Activated T-cell treated with anti-CD3 and anti-CD28 coated beads, Interleukin-2, amount 50 U/mL, for 48 hours (primary cell): Measurements from ENCODE around the gene CATSPERZ.
"Not testable (repeated sequence)": the region's sequence is repeated elsewhere in the genome, so short reads cannot be mapped to it uniquely, and the experiment has no call there.

Experiments
- DNase-seq, 2 experiments: peaks; one replicate each; pipeline ENCODE4 v3.0.0-alpha.2; 2020

The CATSPERZ gene

DNA sequence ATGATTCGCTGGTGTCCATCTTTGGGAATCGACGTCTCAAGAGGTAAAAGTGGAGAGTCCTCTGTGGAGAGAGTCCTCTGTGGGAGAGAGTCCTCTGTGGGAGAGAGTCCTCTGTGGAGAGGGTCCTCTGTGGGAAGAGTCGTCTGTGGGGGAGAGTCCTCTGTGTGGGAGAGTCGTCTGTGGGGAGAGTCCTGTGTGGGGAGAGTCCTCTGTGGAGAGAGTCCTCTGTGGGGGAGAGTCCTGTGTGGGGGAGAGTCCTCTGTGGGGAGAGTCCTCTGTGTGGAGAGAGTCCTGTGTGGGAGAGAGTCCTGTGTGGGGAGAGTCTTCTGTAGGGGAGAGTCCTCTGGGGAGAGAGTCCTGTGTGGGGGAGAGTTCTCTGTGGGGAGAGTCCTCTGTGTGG is 20.9 kb downstream of the CATSPERZ start:
- DNase-seq: no peak

DNA sequence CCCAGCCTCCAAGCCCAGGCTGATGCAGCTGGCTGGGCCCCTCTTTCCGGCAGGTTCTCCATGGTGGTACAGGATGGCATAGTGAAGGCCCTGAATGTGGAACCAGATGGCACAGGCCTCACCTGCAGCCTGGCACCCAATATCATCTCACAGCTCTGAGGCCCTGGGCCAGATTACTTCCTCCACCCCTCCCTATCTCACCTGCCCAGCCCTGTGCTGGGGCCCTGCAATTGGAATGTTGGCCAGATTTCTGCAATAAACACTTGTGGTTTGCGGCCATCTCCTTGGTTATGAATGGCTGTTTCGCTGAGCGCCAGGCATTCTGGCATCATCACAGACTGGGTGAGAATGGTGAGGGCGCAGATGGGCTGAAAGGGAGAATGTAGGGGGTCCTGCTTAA is 21.4 kb downstream of the CATSPERZ start:
- no peak for DNase-seq

DNA sequence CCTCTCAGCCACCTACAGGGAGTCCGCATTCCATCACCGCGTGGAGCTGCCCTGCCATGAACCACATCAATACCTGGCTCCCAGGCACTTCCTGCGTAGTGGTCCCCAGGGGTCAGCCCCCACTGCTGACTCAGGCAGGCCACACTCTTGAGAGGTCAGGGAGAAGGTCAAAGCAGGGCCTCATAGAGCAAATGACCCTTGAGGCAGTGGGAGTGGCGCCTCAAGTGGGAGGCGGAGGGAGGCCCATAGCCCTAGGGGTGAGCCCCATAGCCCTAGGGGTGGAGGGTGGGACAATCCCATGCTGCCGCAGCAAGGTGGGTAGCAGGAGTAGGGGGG is 22.7 kb downstream of the CATSPERZ start:
- DNase-seq: no peak

DNA sequence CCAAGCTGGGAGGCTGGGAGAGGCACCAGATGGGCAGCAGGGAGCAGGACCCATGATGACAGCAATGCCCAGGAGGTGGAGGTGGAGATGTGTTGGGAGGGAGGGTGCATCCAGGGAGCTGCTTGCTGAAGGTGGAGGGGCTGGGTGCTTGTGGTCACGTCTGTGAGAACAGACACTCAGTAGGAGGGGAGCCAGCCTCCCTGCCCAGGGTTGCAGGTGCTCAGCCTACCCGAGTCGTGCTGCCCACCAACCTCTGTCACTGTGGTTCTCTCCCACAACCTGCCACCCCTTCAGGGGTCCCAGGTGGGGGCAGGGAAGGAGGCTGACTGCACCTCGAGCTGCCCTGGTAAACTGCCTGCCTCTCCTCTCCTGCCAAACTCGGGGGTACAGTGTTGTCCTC is 23.2 kb downstream of the CATSPERZ start:
- no peak for DNase-seq

DNA sequence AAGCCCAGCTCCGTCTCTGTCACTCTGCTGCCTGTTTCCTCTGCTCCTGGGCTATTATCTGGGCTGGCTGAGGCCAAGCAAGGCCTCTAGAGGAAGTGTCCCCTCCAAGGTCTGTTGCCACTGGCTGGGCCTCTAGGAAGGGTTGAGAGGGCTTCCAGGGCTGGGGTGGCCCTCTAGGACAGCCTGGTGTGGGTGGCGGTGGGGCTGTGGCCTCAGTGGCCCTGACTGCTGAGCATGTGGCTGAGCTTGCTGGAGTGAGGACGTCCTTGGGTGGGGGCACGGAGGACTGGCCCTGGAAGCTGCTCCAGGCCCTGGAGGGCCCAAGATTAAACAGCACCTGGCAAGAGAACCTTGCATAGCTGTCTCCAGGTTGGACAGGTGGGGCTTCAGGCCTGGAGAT is 23.8 kb downstream of the CATSPERZ start:
- not testable (repeated sequence) for DNase-seq

DNA sequence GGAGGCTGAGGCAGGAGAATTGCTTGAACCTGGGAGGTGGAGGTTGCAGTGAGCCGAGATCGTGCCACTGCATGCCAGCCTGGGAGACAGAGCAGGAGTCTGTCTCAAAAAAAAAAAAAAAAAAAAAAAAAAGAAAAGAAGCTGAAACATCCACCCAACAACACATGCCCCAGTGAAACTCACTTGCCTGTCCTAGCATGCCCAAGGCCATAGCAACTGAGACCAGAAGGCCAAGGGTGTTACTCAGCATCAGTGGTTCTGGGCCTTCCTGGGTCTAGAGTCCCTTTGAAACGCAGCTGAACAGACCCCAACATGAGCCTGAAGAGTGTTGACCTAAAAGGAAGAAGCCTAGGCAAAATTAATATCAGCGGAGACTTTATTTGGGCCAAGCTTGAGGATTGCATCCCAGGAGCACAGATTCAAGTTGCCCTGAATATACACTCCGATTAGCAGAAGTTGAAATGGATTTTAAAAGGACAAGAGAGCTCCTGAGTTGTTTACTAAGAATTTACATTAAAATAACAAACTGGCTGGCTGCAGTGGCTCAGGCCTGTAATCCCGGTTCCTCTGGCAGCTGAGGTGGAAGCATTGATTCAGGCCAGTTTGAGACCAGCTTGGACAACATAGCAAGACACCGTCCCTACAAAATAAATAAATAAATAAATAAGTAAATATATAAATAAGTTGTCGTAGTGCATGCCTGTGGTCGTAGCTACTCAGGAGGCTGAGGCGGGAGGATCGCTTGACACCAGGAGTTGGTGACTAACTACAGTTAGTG is 24.7 kb downstream of the CATSPERZ start:
- no peak for DNase-seq

DNA sequence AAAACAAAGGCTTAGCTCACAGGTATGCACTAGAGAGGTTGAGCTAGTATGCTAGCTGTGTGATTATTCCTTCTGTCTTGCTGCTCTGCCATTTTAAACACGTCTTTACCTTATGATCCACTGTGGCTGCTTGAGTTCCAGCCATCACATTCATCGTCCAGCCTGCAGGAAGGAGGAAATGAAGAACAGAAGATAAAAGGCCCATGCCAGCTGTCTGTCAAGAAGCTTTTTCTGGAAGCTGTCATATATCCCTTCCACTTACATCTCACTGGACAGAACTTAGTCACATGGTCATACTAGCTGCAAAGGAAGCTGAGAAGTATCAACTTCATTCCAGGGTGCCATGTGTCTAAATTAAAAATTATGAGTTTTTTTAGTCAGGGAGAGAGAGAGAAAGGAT is 27.2 kb downstream of the CATSPERZ start:
- DNase-seq: no peak

DNA sequence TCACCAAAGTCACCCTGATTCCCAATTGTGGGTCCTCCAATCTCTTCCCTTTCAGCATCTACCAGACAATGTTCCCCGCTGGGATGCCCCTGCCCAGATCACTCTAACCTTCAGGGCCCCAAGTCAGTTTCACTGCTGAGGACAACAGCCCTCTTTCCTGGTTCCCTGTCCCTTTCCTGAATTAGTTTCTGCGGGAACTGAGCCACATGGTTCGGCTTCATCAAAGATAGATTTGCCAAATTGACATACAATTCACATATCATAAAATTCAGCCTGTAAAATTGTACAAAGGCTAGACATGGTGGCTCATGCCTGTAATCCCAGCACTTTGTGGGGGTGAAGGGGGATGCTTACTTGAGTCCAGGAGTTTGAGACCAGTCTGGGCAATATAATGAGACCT is 27.8 kb downstream of the CATSPERZ start:
- no peak for DNase-seq

DNA sequence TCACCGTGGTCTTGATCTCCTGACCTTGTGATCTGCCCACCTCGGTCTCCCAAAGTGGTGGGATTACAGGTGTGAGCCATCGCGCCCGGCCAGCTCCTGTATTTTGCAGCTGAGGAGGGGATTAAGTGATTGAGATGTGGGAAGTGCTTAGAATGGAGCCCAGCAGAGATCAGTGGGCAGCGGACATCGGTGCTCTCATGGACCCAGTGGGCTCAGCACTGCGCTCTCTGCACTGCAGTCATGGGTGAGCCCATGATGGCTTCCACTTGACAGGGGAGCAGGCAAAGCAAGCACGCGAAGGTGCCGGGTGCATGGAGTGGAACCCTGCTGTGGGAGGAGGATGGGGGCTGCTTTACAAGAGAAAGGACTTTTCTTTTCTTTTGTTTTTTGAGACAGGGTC is 30.7 kb downstream of the CATSPERZ start:
- DNase-seq: no peak

DNA sequence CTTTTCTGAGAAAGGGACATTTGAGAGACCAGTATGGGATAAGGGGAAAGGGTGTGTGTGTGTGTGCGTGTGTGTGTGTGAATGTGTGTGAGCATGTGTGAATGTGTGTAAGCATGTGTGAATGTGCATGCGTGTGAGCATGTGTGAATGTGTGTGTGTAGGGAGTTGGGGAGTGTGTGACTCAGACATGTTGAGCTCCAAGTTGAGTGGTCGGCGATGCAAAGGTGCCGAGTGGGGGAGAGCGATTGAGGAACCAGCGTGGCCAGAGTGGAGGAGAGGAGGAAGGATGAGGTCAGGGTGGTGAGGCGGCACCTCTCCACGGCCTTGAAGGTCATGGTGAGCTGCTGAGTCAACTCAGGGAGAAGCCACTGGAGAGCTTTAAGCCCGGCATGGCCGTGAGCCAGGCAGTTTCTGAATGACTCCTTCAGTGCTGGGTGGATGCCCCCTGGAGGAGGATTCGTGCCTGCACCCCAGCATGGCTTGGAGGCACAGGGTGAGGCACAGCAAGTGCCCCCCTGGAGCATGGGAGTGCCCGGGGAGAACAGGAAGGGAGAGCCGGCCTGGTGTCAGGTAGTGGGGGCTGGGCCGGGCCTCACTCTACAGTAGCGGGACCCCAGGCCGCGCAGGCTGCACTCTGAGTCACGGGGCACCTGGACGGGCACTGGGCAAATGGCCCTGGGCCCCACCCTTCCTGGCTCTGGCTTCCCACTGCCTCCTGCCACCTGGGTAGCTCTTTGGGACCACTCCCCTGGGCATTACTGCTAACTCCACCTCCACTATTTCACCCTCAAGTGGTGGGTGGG is 31.6 kb downstream of the CATSPERZ start:
- peak; percentile 89 to 91 for DNase-seq

DNA sequence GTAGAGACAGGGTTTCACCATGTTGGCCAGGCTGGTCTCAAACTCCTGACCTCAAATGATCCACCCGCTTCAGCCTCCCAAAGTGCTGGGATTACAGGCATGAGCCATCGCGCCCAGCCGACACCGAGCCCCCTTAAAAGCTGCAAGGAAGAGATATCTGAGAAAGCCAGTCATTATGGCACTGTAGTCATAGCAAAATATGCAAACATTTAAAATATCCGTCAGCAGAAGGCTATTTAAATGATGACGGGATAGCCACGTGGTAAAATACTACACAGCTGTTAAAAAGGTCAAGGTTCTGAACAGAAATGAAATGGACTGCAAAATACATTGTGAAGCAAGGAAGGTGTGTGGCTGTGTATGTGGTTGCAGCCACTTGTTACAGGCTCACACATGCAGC is 33.4 kb downstream of the CATSPERZ start:
- DNase-seq: no peak

DNA sequence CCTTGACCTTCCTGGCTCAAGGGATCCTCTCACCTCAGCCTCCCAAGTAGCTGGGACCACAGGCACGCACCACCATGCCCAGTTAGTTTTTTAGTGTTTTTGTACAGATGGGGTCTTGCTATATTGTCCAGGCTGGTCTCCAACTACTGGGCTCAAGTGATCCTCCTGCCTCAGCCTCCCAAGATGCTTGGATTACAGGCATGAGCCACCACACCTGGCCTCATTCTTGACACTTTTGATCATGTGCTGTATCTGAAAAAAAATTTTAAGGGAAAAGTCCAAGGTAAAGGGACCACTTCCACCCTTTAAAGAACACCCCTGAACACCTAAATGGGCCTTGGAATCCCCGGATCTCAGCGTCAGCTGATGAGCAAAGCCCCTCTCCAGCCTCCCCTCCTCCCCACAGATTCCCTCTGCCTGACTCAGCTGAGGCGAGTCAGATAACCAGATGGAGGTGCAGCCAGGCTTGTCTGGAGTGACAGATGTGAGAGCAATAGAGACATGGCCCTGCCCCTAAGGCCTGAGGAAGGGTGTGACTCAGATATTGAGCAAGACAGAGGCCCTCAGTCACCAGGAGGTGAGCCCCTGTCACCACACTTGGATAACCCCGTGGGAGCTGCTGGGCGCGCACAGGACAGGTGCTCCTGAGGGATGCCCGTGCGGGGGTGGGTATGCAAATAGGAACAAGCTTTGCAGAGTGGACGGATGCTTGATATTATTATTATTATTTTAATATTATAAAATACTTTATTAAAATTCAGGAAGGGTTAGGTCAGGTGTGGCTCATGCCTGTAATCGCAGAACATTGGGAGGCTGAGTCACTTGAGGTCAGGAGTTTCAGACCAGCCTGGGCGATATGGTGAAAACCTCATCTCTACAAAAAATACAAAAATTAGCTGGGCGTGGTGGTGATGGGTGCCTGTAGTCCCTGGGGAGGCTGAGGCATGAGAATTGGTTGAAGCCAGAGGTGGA is 34.9 kb downstream of the CATSPERZ start:
- DNase-seq: peak; percentile 72 to 77

DNA sequence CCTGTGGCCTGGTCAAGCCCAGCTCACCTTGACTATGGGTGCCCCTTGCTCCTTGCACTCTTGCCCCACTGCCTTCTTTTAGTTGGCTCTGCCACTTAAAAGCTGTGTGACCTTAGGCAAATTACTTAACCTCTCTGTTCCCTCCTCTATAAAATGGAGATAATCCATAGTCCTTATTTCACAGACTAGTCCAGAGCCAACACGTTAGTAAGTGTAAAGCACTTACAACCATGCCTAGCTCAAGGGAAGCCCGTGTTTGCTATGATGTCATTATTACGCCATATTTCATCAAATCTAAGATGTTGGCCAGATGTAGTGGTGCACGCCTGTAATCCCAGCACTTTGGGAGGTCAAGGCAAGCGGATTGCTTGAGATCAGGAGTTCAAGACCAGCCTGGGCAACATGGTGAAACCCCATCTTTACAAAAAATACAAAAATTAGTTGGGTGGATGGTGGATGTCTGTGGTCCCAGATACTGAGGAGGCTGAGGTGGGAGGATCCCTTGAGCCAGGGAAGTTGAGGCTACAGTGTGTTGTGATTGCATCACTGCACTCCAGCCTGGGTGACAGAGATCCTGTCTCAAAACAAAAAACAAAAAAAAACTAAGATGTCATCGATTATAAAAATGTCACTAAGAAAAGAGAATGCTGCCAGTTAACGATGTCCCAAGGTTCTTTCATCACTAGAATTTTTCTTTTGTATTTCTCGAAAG is 37.5 kb downstream of the CATSPERZ start:
- DNase-seq: no peak

DNA sequence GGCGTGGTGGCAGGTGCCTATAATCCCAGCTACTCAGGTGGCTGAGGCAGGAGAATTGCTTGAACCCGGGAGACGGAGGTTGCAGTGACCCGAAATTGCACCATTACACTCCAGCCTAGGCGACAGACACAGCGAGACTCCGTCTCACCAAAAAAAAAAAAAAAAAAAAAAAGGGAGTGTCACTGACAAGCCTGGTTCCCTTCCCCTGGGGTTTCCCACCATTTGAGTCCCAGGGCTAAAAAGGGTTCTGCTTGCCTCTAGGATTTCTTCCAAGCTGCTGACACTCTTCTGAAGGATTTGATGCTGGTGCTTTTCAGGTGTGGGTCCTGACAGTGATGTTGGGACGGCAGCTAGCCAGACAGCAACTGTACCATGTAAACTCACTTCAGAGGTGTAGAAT is 38.6 kb downstream of the CATSPERZ start:
- no peak for DNase-seq

DNA sequence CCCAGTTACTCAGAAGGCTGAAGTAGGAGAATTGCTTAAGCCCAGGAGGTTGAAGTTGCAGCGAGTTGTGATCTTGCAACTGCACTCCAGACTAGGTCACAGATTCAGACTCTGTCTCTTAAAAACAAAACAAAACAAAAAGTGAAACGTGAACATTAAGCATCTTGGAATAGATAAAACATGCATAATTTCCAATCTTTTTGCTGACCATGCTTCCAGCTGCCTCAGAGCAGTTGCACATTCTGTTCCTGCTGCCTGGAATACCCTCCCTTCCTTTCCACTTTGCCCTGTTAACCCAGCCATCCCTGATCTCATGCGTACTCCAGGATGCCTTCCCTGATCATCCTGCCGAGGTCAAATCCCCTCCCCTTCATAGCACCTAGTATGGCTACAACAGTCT is 39.1 kb downstream of the CATSPERZ start:
- DNase-seq: no peak

DNA sequence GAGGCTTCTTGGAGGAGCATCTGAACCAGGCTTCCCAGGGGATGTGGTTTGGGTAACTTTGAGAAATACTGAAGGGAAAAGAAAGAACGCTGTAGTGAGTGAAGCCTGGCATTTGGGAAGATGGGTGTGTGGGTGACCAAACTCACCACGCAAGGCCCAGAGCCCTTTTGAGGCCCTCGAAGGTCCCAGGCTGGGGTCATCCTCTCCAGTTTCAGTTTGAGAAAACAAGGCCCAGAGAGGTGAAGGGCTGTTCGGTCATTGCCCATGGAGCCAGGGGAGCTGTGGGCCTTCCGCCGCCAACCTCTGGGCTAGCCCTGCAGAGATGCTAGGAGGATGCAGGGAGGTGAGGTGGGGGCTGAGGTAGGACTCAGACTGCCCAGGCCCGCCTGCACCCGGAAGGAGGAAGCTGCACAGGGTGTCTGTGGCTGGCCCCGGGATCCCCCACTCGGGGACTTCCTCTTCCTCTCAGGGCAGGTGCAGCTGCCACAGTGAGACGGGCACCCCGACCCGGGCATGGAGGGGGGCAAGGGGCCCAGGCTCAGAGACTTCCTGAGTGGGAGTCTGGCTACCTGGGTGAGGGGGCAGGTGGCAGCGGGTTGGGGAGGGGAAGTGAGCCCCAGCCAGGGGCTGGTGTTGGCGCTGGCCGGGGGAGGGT is 39.7 kb downstream of the CATSPERZ start, which contains the start of gene CCDC88B:
Gene CCDC88B, plus strand, starts transcription at position 451 of the 655 bp plus-strand sequence. Its CDS starts 63 bp downstream, at position 514.
- DNase-seq: peak; percentile 86 to 88

DNA sequence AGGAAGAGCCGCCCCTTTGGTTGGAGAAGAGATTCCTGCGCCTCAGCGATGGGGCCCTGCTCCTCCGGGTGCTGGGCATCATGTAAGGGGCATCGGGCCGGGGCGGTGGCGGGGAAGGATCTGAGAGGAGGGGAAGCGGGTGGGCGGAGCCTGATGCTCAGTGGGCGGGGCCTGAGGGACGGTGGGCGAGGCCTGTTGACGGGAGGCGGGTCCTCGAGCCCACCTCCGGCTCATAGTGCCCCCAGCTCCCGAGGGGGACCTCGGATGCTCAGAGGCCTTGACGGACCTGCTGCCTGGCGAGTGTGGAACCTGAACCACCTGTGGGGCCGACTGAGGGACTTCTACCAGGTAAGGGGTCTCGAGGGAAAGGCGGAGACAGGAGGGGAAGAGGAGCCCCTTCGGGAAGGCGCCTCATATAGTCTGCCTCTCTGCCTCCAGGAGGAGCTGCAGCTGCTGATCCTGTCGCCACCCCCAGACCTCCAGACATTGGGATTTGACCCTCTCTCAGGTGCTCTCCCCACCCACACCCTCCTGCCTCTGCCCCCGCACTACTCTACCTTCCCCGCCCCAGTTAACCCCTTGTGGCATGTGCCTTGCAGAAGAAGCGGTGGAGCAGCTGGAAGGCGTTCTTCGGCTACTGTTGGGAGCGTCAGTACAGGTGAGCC is 40.6 kb downstream of the CATSPERZ start:
- DNase-seq: peak; percentile 91 to 92

DNA sequence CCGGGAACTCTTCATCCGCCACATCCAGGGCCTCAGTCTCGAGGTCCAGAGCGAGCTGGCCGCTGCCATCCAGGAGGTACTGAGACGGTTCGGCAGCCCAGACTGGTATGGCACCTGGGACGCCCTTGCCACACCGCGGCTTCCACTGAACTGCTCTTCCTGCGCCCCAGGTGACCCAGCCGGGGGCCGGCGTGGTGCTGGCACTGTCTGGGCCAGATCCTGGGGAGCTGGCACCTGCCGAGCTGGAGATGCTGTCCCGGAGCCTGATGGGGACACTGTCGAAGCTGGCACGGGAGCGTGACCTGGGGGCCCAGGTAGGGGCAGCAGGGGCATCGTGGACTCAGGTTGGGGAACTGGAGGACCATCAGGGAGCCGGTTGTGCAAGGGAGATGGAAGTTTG is 41.3 kb downstream of the CATSPERZ start:
- no peak for DNase-seq

DNA sequence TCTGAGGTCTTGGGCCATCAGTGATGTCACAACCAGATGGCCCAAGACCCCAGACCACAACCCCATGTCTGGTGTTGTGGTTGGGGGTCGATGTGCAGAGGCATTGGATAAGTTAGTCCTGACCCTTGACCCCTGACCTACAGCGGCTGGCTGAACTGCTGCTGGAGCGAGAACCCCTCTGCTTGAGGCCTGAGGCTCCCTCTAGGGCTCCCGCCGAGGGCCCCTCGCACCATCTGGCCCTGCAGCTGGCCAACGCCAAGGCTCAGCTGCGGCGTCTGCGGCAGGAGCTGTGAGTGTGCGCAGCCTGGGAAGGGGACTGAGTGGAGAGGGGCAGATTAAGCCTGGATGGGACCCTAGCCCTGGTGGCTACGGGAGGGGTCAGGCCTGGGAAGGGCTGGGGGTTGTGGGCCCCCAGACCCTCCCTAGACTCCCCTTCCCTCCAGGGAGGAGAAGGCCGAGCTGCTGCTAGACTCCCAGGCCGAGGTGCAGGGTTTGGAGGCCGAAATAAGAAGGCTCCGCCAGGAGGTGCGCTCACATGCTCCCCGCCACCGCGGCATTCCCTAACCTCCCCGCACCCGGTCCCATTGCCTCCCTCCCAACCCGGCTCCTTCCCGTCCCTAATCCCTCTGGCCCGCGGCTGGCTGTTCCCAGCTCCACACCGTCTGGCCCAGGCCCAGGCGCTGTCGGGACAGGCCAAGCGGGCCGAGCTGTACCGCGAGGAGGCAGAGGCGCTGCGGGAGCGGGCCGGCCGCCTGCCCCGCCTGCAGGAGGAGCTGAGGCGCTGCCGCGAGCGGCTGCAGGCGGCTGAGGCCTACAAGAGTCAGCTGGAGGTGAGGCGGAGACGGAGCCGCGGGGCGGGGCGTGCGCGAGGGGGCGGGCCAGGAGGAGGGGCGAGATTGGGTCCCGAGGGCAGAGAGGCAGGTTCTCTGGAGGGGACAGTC is 42.0 kb downstream of the CATSPERZ start:
- peak; percentile 97 to 98 for DNase-seq
